HG03039 (cell line): ENCODE results near the gene PHACTR2.
"Not testable (repeated sequence)": the region's sequence is repeated elsewhere in the genome, so short reads cannot be mapped to it uniquely, and the experiment has no call there.

ENCODE experiments used
- ATAC-seq: cut with Tn5 transposase; IDR thresholded peaks from one replicate; pipeline ENCODE4 v1.9.1; 2021; ENCODE audit warnings: mild to moderate bottlenecking, moderate library complexity; ENCODE audit not compliant: unreplicated experiment

Gene PHACTR2

DNA sequence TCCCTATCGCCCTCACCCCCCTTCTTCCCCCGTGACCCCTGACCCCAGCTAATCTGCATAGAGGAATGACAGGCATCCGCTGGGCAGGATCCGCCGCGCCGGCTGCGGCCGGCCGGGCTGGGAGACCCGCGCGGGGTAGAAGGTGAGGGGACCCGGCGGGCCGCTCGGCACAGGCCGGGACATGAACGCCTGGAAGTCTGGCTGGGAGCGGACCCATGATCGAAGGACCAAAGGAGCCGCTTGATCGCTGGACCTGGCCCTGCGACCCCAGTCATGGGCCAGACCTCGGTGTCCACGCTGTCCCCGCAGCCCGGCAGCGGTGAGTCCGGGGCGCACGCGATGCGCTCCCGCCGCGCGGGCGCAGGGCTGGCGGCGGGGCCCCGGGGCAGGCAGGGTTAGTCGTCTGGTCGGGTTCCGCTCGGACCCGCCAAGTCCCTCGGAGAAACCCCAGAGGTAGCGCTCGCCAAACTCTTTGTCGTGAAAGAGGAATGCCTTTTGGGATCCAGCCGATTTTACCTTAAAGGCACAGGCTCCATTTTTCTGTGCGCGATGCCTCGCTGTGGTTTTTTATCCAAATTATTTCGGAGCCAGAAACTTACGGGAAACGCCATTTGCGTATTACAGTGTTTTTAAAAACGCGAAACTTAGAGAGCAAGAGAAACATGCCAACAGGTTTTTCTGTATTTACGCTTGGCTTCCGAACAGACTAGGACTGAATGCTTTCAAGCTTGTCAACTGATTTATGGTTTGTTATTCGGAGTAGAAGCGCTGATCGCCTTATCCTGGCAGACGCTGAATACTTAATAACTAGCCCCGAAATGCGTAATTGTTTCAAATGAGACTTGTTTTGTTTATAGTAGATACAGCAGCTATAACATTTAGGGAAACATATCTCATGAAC is at the start of gene PHACTR2:
PHACTR2 (plus strand) TSS at position 75 of the 901 bp plus-strand sequence; CDS start at position 274, 199 bp downstream.
- no peak for ATAC-seq

GRCh38 chr6:143629104-143630080 is 48.4 kb upstream of the PHACTR2 start:
- ATAC-seq = no peak

DNA sequence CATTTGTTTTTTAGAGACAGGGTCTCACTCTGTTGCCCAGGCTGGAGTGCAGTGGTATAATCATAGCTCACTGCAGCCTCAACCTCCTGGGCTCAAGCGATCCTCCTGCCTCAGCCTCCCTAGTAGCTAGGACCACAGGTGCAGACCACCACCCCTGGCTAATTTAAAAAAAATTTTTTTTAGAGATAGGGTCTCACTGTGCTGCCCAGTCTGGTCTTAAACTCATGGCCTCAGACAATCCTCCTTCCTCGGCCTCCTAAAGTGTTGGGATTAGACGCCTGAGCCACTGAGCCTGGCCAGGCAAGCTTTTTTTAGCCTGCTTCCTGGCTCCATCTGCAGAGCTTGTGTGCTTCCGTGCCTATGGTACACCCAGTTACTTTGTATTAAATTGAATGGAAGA is 46.6 kb upstream of the PHACTR2 start:
- not testable (repeated sequence) for ATAC-seq

- no peak for ATAC-seq
Observed at GRCh38 chr6:143632894-143633293, 44.9 kb upstream of the PHACTR2 start.

- ATAC-seq = no peak
Observed at GRCh38 chr6:143634486-143634885, 43.3 kb upstream of the PHACTR2 start.

DNA sequence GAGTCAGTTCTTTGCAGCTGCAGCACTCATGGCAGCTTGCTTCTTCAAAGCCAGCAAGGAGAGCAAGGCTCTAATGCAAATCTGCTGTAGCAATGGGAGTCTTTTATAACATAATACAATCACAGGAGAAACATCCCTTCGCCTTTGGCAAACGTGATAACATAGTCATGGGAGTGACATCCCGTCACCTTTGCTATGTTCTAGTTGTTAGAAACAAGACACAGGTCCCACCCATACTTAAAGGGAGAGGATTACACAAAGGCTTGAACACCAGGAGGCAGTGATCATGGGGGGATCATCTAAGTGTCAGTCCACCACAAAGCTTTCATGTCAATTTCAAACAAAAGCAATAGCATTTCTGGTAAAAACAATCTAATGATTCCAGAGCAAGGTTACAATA is 40.1 kb upstream of the PHACTR2 start:
- ATAC-seq = no peak

GRCh38 chr6:143642403-143642802 is 35.4 kb upstream of the PHACTR2 start:
- ATAC-seq = no peak

GRCh38 chr6:143647191-143647590 is 30.6 kb upstream of the PHACTR2 start:
- no peak for ATAC-seq

- ATAC-seq = no peak
Observed at GRCh38 chr6:143647732-143648131, 30.0 kb upstream of the PHACTR2 start.

DNA sequence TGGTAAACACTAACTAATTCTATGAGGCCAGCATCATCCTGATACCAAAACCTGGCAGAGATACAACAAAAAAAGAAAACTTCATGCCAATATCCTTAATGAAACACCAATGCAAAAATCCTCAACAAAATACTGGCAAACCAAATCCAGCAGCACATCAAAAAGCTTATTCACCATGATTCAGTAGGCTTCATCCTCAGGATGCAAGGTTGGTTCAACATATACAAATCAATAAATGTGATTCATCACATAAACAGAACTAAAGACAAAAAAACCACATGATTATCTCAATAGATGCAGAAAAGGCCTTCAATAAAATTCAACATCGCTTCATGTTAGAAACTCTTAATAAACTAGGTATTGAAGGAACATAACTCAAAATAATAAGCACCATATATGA is 28.4 kb upstream of the PHACTR2 start:
- not testable (repeated sequence) for ATAC-seq

DNA sequence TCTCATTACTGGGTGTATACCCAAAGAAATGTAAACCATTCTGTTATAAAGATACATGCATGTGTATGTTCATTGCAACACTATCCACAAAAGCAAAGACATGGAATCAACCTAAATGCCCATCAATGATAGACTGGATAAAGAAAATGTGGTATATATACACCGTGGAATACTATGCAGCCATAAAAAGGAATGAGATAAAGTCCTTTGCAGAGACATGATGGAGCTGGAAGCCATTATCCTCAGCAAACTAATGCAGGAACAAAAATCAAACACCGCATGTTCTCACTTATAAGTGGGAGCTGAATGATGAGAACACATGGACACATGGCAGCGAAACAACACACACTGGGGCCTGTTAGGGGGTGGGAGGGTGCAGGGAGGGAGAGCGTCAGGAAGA is 26.4 kb upstream of the PHACTR2 start:
- not testable (repeated sequence) for ATAC-seq

- ATAC-seq = no peak
Observed at GRCh38 chr6:143652841-143653331, 24.9 kb upstream of the PHACTR2 start.

- ATAC-seq = no peak
Observed at GRCh38 chr6:143655541-143655940, 22.2 kb upstream of the PHACTR2 start.

DNA sequence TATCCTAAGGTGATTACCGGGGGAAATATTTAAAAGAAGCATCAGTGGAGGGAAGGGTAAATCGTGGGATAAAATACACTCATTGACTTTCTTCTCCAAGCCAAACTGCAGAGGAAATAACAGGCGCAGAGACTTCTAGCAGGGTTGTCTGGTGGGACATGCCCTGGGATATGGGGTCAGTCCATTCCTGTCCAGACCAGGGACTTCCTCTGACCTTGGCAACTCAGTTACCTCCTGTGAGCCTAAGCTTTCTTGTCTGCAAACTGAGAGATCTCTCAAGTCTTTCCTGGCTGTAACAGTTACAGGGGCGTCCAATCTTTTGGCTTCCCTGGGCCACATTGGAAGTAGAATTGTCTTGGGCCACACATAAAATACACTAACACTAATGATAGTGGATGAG is 21.7 kb upstream of the PHACTR2 start:
- no peak for ATAC-seq

- no peak for ATAC-seq
Observed at GRCh38 chr6:143657809-143658208, 20.0 kb upstream of the PHACTR2 start.

GRCh38 chr6:143660170-143660569 is 17.6 kb upstream of the PHACTR2 start:
- not testable (repeated sequence) for ATAC-seq

DNA sequence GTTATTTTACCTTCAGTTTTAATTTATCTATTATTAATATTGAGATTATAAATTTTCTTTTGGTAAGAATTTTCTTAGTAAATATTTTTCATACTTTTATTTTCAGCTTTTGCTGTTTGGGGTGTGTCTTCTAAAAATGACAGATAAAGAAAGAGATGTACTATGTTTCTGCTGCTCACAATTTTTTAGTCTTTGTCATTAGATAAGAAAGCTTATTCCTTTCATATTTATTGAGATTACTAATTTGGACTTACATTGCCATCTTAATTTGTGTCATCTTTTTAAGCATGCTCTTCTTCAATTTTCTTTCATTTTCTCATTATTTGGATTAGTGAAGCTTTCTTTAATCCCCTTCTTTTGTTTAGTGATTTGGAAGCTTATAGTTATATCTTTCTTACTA is 13.6 kb upstream of the PHACTR2 start:
- ATAC-seq = no peak

DNA sequence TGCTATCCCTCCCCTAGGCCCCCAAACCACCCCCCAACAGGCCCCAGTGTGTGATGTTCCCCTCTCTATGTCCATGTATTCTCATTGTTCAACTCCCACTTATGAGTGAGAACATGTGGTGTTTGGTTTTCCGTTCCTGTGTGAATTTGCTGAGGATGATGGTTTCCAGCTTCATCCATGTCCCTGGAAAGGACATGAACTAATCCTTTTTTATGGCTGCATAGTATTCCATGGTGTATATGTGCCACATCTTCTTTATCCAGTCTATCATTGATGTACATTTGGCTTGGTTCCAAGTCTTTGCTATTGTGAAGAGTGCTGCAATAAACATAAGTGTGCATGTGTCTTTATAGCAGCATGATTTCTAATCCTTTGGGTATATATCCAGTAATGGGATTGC is 11.8 kb upstream of the PHACTR2 start:
- ATAC-seq = not testable (repeated sequence)

DNA sequence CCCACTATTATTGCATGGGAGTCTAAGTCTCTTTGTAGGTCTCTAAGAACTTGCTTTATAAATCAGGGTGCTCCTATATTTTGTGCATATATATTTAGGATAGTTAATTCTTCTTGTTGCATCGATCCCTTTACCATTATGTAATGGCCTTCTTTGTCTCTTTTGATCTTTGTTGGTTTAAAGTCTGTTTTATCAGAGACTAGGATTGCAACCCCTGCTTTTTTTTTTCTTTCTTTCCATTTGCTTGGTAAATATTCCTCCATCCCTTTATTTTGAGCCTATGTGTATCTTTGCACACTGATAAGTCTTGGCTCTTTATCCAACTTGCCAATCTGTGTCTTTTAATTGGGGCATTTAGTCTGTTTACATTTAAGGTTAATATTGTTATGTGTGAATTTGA is 8.3 kb upstream of the PHACTR2 start:
- ATAC-seq = not testable (repeated sequence)

DNA sequence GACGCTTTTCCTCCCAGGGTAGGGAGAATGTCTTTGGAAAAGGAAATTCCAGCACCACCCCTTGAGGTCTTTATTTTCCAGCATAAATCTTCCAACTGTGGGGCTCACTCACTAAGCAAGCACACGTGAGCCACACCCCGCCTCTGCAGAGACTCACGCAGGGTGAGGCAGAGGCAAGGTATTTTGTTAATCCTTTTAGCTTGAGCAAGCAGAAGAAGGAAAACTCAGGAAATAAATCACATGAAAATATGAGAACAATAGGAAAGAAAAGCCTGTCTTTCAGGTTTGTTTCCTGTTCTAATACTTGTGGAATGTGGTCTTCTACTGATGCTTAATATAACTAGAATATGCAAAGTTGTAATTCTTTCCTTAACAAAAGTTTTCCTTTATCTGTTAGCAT is 4.1 kb upstream of the PHACTR2 start:
- ATAC-seq = no peak
